NCI-H2107 treated with DMSO at 0.1 percent for 48 hours (cell line): ENCODE results near the gene CBR3.
"Not testable (repeated sequence)": the region's sequence is repeated elsewhere in the genome, so short reads cannot be mapped to it uniquely, and the experiment has no call there.

Experiments used
- DNase-seq: peaks from one replicate; lab custom pipeline; 2025; ENCODE audit not compliant: unreplicated experiment; lab: John Stamatoyannopoulos, UW

CBR3 gene

DNA sequence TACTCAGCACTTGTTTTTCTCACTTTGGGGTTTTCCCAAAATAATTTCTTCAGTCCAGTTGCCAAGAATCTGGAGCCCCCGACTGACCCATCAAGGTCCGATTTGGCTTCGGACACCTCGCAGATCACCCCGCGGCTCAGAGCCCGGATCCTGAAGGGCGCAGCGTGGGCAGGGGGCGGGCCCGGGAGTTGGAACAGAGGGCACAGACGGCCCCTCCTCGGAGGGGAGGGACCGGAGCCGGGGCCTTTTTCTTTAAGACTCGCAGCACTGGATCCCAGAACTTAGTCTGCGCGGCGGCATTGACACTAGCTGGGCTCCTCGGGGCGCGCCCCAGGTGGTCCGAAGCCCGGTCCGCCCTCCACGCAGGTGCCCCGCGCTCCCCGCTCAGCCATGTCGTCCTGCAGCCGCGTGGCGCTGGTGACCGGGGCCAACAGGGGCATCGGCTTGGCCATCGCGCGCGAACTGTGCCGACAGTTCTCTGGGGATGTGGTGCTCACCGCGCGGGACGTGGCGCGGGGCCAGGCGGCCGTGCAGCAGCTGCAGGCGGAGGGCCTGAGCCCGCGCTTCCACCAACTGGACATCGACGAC is at the start of gene CBR3:
CBR3 (plus strand) TSS at position 277 of the 588 bp plus-strand sequence; CDS start at position 391, 114 bp downstream.
- DNase-seq: no peak

DNA sequence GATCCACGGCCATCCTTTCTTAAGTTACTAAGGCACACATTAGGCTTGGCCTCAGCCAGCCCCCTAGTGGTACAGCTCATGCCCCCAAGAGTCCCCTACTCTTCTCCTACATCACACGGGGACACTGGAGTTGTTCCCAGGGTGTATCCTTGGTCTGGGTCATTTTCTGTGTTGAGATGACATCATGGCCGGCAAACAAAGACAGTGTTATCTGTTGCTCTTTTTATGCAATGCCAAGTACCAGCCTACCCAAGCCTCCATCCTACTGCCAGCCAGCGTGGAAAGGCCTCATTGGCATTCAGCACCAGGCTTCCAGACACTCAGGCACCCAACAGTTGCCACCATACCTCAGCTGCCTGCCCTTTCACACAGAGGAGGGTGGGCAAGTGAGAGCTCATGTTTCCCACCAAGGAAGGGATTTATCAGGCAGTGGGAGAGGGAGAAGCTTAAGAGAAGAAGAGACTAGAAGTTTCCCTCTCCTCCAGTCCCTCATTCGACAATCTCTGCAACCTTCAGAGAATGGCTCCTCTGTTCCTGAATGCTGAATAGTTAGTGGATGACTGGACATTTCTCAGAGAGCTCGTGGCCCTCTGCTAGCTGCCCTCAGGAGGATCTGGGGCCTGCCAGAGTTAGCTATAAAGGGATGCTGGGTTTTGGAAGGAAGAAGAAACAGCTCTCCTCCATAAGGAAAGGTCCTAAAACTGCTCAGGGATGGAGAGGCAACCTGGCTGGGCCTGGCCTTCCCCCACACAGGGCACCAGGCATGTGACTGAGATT is 47.3 kb upstream of the CBR3 start:
- no peak for DNase-seq

GRCh38 chr21:36089946-36090345 is 44.9 kb upstream of the CBR3 start:
- no peak for DNase-seq

GRCh38 chr21:36092681-36093080 is 42.2 kb upstream of the CBR3 start:
- DNase-seq: no peak

DNA sequence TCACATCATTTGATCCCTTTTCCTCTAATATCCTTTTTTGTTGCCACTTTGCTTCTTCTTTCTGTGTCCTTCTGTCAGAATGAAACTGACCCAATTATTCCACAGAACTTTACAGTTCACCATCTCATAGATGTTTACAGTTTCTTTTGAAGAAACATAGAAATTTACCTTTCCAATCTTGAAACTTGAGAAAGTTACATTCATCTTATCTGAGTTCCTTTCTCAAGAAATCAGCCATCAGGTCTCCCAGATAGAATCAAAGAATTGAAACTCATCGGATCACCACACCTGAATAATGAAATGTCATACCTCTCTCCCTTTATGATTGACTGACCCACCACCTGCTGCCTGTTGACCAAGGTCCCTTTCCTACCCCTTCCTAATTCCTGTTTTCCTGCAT is 41.4 kb upstream of the CBR3 start:
- no peak for DNase-seq

- no peak for DNase-seq
Observed at GRCh38 chr21:36096398-36097290, 38.2 kb upstream of the CBR3 start.

GRCh38 chr21:36097427-36098181 is 37.3 kb upstream of the CBR3 start:
- DNase-seq: no peak

GRCh38 chr21:36098182-36098532 is 36.7 kb upstream of the CBR3 start:
- no peak for DNase-seq

GRCh38 chr21:36099000-36099399 is 35.9 kb upstream of the CBR3 start:
- no peak for DNase-seq

GRCh38 chr21:36099695-36100211 is 35.1 kb upstream of the CBR3 start:
- DNase-seq: not testable (repeated sequence)

DNA sequence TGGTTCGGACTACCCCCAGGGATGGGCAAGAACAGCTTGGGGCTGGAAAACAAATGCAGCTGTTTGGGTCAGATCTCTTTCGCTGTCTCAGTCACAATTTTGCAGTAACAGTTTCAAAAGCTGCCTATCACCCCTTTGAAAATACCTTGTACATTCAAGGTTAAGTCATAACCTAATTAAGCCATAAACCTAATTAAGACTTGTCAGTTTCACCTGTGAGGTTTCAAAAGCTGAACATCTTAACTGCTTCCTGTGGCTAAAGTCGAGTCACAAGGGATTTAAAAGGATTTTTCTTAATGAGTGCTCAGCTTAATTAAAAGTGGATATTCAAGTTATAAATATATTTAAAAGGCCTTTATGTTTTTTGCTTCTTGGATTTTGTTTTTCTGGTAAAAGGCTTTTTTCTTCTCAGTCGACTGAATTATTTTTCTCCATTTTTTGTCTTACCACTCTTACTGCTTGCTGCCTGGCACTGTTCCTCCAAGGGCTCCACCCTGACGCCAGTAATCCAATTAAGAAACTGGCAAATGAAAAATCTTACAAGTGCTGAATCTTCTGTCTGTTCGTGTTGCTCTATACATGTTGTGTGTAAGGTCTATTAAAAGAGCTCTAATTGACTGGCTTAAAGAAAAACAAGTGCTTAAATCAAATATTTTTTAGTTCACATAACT is 33.8 kb upstream of the CBR3 start:
- DNase-seq: no peak

DNA sequence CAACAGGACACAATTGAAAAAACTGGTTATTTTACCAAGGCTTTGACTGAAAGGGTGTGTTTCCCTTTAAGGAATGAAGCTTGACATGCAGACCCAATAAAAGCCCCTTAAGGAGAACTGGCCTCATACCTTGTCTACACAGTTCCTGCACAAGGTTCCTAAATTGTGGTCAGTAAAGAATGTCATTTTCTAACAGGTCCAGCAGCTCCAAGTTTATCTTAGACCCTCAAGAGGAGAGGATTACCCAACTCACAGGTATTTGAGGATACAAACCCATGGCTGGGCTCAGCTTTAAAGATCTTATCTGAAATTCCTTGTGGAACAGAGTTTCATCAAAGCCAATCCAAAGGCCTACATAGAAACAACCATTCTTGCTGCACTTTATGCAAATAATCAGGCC is 31.4 kb upstream of the CBR3 start:
- DNase-seq: no peak

- DNase-seq: no peak
Observed at GRCh38 chr21:36104317-36105300, 30.3 kb upstream of the CBR3 start.

- DNase-seq: no peak
Observed at GRCh38 chr21:36105327-36105842, 29.5 kb upstream of the CBR3 start.

GRCh38 chr21:36109868-36110267 is 25.0 kb upstream of the CBR3 start:
- no peak for DNase-seq

DNA sequence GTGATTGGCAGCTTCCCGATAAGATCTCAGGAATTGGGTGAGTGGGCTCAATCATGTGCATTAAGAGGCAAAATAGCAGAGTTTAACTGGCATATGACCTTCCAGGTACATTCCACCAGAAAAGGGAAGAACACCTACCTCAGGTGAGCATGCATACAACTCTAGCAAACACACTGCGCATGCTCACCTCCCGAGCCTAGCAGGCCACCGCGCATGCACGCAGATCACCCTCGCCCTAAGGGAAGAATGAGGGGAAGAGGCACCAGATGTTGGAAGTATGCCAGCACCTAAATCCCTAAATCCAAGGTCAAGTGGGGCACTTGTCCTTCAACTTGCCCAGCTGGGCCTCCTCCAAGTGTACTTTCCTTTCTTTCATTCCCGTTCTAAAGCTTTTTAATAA is 23.6 kb upstream of the CBR3 start:
- no peak for DNase-seq

- peak; percentile 93 for DNase-seq
Observed at GRCh38 chr21:36113647-36114428, 21.0 kb upstream of the CBR3 start.

- no peak for DNase-seq
Observed at GRCh38 chr21:36115138-36115730, 19.6 kb upstream of the CBR3 start.
